Nucleus accumbens (tissue), 56 donors: ENCODE results near the gene LDB1.
A peak's percentile ranks its signal among the peaks of the same experiment; 100 is the strongest.

Experiments used
- DNase-seq, 56 donors: peaks; one replicate each; lab custom pipeline; 2025; lab: John Stamatoyannopoulos, UW

LDB1 gene

GRCh38 chr10:102120142-102120990, at the start of gene LDB1:
LDB1 (minus strand) TSS chr10:102120368; CDS start chr10:102120110, 258 bp downstream.
- peak in 55 of 56 donors; percentile 14 to 91 (median 81) for DNase-seq

GRCh38 chr10:102167861-102168260, 47.7 kb upstream of the LDB1 start:
- DNase-seq: no peak

- no peak for DNase-seq
These were observed 43.3 kb upstream of the LDB1 start for GRCh38 chr10:102163342-102163989.

GRCh38 chr10:102159831-102160230, 39.7 kb upstream of the LDB1 start:
- DNase-seq: peak in 4 of 56 donors; percentile 4 to 10 (median 7)

GRCh38 chr10:102159051-102159597, 39.0 kb upstream of the LDB1 start:
- DNase-seq: no peak

- DNase-seq: no peak
These were observed 37.1 kb upstream of the LDB1 start for GRCh38 chr10:102157224-102157623.

GRCh38 chr10:102154466-102155116, 34.4 kb upstream of the LDB1 start:
- no peak for DNase-seq

- DNase-seq: no peak
These were observed 33.0 kb upstream of the LDB1 start for GRCh38 chr10:102153093-102153620.

- peak in 4 of 56 donors; percentile 22 to 50 (median 37) for DNase-seq
These were observed 32.4 kb upstream of the LDB1 start for GRCh38 chr10:102152545-102152890.

- peak; percentile 86 to 100 (median 96) for DNase-seq
These were observed 31.8 kb upstream of the LDB1 start, which contains the start of gene NOLC1 for GRCh38 chr10:102151774-102152544. NOLC1 (plus strand) TSS chr10:102152389; CDS start chr10:102152411, 22 bp downstream.

- no peak for DNase-seq
These were observed 31.0 kb upstream of the LDB1 start for GRCh38 chr10:102150970-102151773.

- DNase-seq: no peak
These were observed 28.1 kb upstream of the LDB1 start for GRCh38 chr10:102148275-102148674.

- no peak for DNase-seq
These were observed 27.4 kb upstream of the LDB1 start for GRCh38 chr10:102147561-102147960.

- DNase-seq: no peak
These were observed 26.8 kb upstream of the LDB1 start for GRCh38 chr10:102146971-102147428.

GRCh38 chr10:102141583-102142107, 21.5 kb upstream of the LDB1 start:
- no peak for DNase-seq

GRCh38 chr10:102140913-102141540, 20.9 kb upstream of the LDB1 start:
- DNase-seq: no peak

GRCh38 chr10:102140218-102140617, 20.1 kb upstream of the LDB1 start:
- no peak for DNase-seq
